ENCODE measurements around the gene DVL1.

The DVL1 gene

GRCh38 chr1:1287288-1288110 is 61.7 kb downstream of the DVL1 start:
- no peak for TF ChIP-seq CTCF (IDR thresholded peaks at IDR 0.05; ENCODE audit: low read depth, low read length, poor library complexity, severe bottlenecking)
- no peak for TF ChIP-seq EZH2phosphoT487 (IDR thresholded peaks at IDR 0.05; ENCODE audit: borderline replicate concordance, low read length)
- H3K36me3 ChIP-seq (ENCODE audit: control insufficient read depth, low read length), result no peaks in the 10 kb centered on the region
- H3K27ac ChIP-seq (ENCODE audit: low read depth, low read length), result no peak overlapping the region
- no peaks in the 10 kb centered on the region for H3K4me1 ChIP-seq (ENCODE audit: control insufficient read depth, low read length)
- no peaks in the 10 kb centered on the region for H4K20me1 ChIP-seq (ENCODE audit: control insufficient read depth, insufficient read depth, low read depth, low read length)
- H3F3A ChIP-seq (ENCODE audit: control insufficient read depth, insufficient read depth), result no peaks in the 10 kb centered on the region
- no peaks in the 10 kb centered on the region for H3K9me2 ChIP-seq (replicated peaks; ENCODE audit: control insufficient read depth, low read length)
- H3K27me3 ChIP-seq (ENCODE audit: control insufficient read depth, low read length), result no peaks in the 10 kb centered on the region
- no peak overlapping the region for H3K4me3 ChIP-seq (ENCODE audit: low read length)
- no peaks in the 10 kb centered on the region for H3K79me2 ChIP-seq (ENCODE audit: control insufficient read depth, low read length)
- no peak overlapping the region for H3K4me2 ChIP-seq (ENCODE audit: low read length)
- no peaks in the 10 kb centered on the region; the same call in 1 of the 2 replicates for H3K9me3 ChIP-seq (ENCODE audit: control insufficient read depth, insufficient read depth, low read length)

- H3K4me2 ChIP-seq (ENCODE audit: low read length), result no peak overlapping the region
- H3K27ac ChIP-seq (ENCODE audit: low read depth, low read length), result no peak overlapping the region
- no peaks in the 10 kb centered on the region for H4K20me1 ChIP-seq (ENCODE audit: control insufficient read depth, insufficient read depth, low read depth, low read length)
- no peaks in the 10 kb centered on the region for H3F3A ChIP-seq (ENCODE audit: control insufficient read depth, insufficient read depth)
- TF ChIP-seq CTCF (IDR thresholded peaks at IDR 0.05; ENCODE audit: low read depth, low read length, poor library complexity, severe bottlenecking), result no peak
- no peak for TF ChIP-seq EZH2phosphoT487 (IDR thresholded peaks at IDR 0.05; ENCODE audit: borderline replicate concordance, low read length)
- H3K9me2 ChIP-seq (replicated peaks; ENCODE audit: control insufficient read depth, low read length), result no peaks in the 10 kb centered on the region
- H3K36me3 ChIP-seq (ENCODE audit: control insufficient read depth, low read length), result no peaks in the 10 kb centered on the region
- H3K79me2 ChIP-seq (ENCODE audit: control insufficient read depth, low read length), result no peaks in the 10 kb centered on the region
- H3K27me3 ChIP-seq (ENCODE audit: control insufficient read depth, low read length), result no peaks in the 10 kb centered on the region
- H3K9me3 ChIP-seq (ENCODE audit: control insufficient read depth, insufficient read depth, low read length), result no peaks in the 10 kb centered on the region; the same call in 1 of the 2 replicates
- H3K4me1 ChIP-seq (ENCODE audit: control insufficient read depth, low read length), result no peaks in the 10 kb centered on the region
- no peak overlapping the region for H3K4me3 ChIP-seq (ENCODE audit: low read length)
These were observed 62.6 kb downstream of the DVL1 start for GRCh38 chr1:1286313-1287261.

GRCh38 chr1:1285611-1286311 is 63.5 kb downstream of the DVL1 start:
- Histone ChIP-seq H3K4me2 (ENCODE audit: low read length) (no peak overlapping the region), H3K36me3 (ENCODE audit: control insufficient read depth, low read length) (no peaks in the 10 kb centered on the region)
- TF ChIP-seq EZH2phosphoT487 (IDR thresholded peaks at IDR 0.05; ENCODE audit: borderline replicate concordance, low read length), result no peak
- TF ChIP-seq CTCF (IDR thresholded peaks at IDR 0.05; ENCODE audit: low read depth, low read length, poor library complexity, severe bottlenecking), result no peak

More at GRCh38 chr1:1285611-1286311, 63.5 kb downstream of the DVL1 start:
- Histone ChIP-seq H3K27ac (ENCODE audit: low read depth, low read length) (no peak overlapping the region), H3K79me2 (ENCODE audit: control insufficient read depth, low read length) (no peaks in the 10 kb centered on the region), H4K20me1 (ENCODE audit: control insufficient read depth, insufficient read depth, low read depth, low read length) (no peaks in the 10 kb centered on the region), H3K4me1 (ENCODE audit: control insufficient read depth, low read length) (no peaks in the 10 kb centered on the region), H3K9me3 (ENCODE audit: control insufficient read depth, insufficient read depth, low read length) (no peaks in the 10 kb centered on the region; the same call in 1 of the 2 replicates), H3K9me2 (replicated peaks; ENCODE audit: control insufficient read depth, low read length) (no peaks in the 10 kb centered on the region), H3K27me3 (ENCODE audit: control insufficient read depth, low read length) (no peaks in the 10 kb centered on the region), H3K4me3 (ENCODE audit: low read length) (no peak overlapping the region), H3F3A (ENCODE audit: control insufficient read depth, insufficient read depth) (no peaks in the 10 kb centered on the region)
